ENCODE results near the gene PGF. TPM values are rescaled to one million over a fixed set of nuclear protein-coding genes. Genes with fewer than 3 reads are reported as not detected.

PGF gene
- total RNA-seq, 5 donors from 2014 or later (not counting 1 experiment from before 2014, with no cell fraction given): 0.09 to 0.29 TPM; not detected in 3

GRCh38 chr14:74911704-74912103, 43.7 kb downstream of the PGF start:
- Histone ChIP-seq H3K36me3 (ENCODE audit: control insufficient read depth in 2 of 2, extremely low read depth in 1 of 2, insufficient read depth in 1 of 2, low read length in 1 of 2) (no peaks in the 10 kb centered on the region), H3K27ac (ENCODE audit: low read length) (no peak overlapping the region), H3K27me3 (replicated peaks in 1 of 2; ENCODE audit: control insufficient read depth in 2 of 2, extremely low read depth in 1 of 2, insufficient read depth in 2 of 2, low read length in 1 of 2) (peaks cover 0 to 3% of the 10 kb centered on the region in 2 experiments), H3K9me3 (no peaks in the 10 kb centered on the region), H3K4me1 (ENCODE audit: control insufficient read depth in 1 of 2, extremely low read depth in 1 of 2, insufficient read depth in 2 of 2, low read length in 2 of 2) (peaks cover 0 to 8% of the 10 kb centered on the region in 2 experiments), H3K4me3 (ENCODE audit: control insufficient read depth in 1 of 2, extremely low read depth in 1 of 2, low read length in 1 of 2) (no peak overlapping the region)
- ATAC-seq (replicated peaks in 1 of 4) (no peak), DNase-seq (no peak)
- Mint-ChIP-seq H3K36me3 (no peaks in the 10 kb centered on the region), H3K4me1 (peaks cover 0 to 5% (median 3%) of the 10 kb centered on the region in 3 donors), H3K9me3 (no peaks in the 10 kb centered on the region), H3K27me3 (no peaks in the 10 kb centered on the region), H3K4me3 (no peak overlapping the region), H3K27ac (no peak overlapping the region)
- 94% methylated on average over 5 of the region's 5 CpGs for WGBS (ENCODE audit: insufficient coverage)
- ChIA-PET POLR2A (no interaction called here), CTCF (no interaction called here)

GRCh38 chr14:74911221-74911620, 44.2 kb downstream of the PGF start:
- peaks cover 0 to 8% of the 10 kb centered on the region in 2 experiments for H3K4me1 ChIP-seq (ENCODE audit: control insufficient read depth in 1 of 2, extremely low read depth in 1 of 2, insufficient read depth in 2 of 2, low read length in 2 of 2)
- H3K27ac ChIP-seq (ENCODE audit: low read length): no peak overlapping the region
- Mint-ChIP-seq H3K4me1 (peaks cover 0 to 5% (median 3%) of the 10 kb centered on the region in 3 donors), H3K27ac (no peak overlapping the region), H3K9me3 (no peaks in the 10 kb centered on the region), H3K27me3 (no peaks in the 10 kb centered on the region), H3K4me3 (no peak overlapping the region), H3K36me3 (no peaks in the 10 kb centered on the region)
- peaks cover 0 to 2% of the 10 kb centered on the region in 2 donors for H3K36me3 ChIP-seq (ENCODE audit: control insufficient read depth in 2 of 2, extremely low read depth in 1 of 2, insufficient read depth in 1 of 2, low read length in 1 of 2)
- no peak overlapping the region for H3K4me3 ChIP-seq (ENCODE audit: control insufficient read depth in 1 of 2, extremely low read depth in 1 of 2, low read length in 1 of 2)
- WGBS (ENCODE audit: insufficient coverage): 75% methylated on average over 5 of the region's 6 CpGs
- CTCF ChIA-PET: interaction anchor here in 1 of 2 donors (1.4 kb wide), 1 partner anchor 52 kb away, joined by 3 read pairs; no protein-coding TSS in a partner anchor
- H3K27me3 ChIP-seq (replicated peaks in 1 of 2; ENCODE audit: control insufficient read depth in 2 of 2, extremely low read depth in 1 of 2, insufficient read depth in 2 of 2, low read length in 1 of 2): peaks cover 0 to 3% of the 10 kb centered on the region in 2 experiments
- POLR2A ChIA-PET: no interaction called here
- DNase-seq: no peak
- H3K9me3 ChIP-seq: no peaks in the 10 kb centered on the region
- ATAC-seq (replicated peaks in 1 of 4): no peak

- DNase-seq (no peak), ATAC-seq (replicated peaks in 1 of 4) (no peak)
- Histone ChIP-seq H3K36me3 (ENCODE audit: control insufficient read depth in 2 of 2, extremely low read depth in 1 of 2, insufficient read depth in 1 of 2, low read length in 1 of 2) (peaks cover 0 to 3% of the 10 kb centered on the region in 2 donors), H3K4me1 (ENCODE audit: control insufficient read depth in 1 of 2, extremely low read depth in 1 of 2, insufficient read depth in 2 of 2, low read length in 2 of 2) (peaks cover 0 to 14% of the 10 kb centered on the region in 2 experiments), H3K27ac (ENCODE audit: low read length) (no peak overlapping the region), H3K27me3 (replicated peaks in 1 of 2; ENCODE audit: control insufficient read depth in 2 of 2, extremely low read depth in 1 of 2, insufficient read depth in 2 of 2, low read length in 1 of 2) (peaks cover 0 to 3% of the 10 kb centered on the region in 2 experiments), H3K9me3 (no peaks in the 10 kb centered on the region), H3K4me3 (ENCODE audit: control insufficient read depth in 1 of 2, extremely low read depth in 1 of 2, low read length in 1 of 2) (no peak overlapping the region)
- no peak overlapping the region for H3K27ac Mint-ChIP-seq
- H3K27me3 Mint-ChIP-seq: no peaks in the 10 kb centered on the region
- H3K36me3 Mint-ChIP-seq: no peaks in the 10 kb centered on the region
- POLR2A ChIA-PET: no interaction called here
- H3K9me3 Mint-ChIP-seq: no peaks in the 10 kb centered on the region
- H3K4me1 Mint-ChIP-seq: peaks cover 0 to 8% (median 7%) of the 10 kb centered on the region in 3 donors
- 84% methylated on average over 8 of the region's 10 CpGs for WGBS (ENCODE audit: insufficient coverage)
- CTCF ChIA-PET: interaction anchor here (0.5 to 1.4 kb wide), 6 partner anchors 11 to 154 kb away, joined by 3 to 5 read pairs (median 4); no protein-coding TSS in a partner anchor
- H3K4me3 Mint-ChIP-seq: no peak overlapping the region
Observed at GRCh38 chr14:74910556-74910955, 44.8 kb downstream of the PGF start.

- Histone ChIP-seq H3K4me3 (ENCODE audit: control insufficient read depth in 1 of 2, extremely low read depth in 1 of 2, low read length in 1 of 2) (no peak overlapping the region), H3K36me3 (ENCODE audit: control insufficient read depth in 2 of 2, extremely low read depth in 1 of 2, insufficient read depth in 1 of 2, low read length in 1 of 2) (peaks cover 0 to 5% of the 10 kb centered on the region in 2 donors), H3K9me3 (no peaks in the 10 kb centered on the region), H3K27ac (ENCODE audit: low read length) (no peak overlapping the region), H3K27me3 (replicated peaks in 1 of 2; ENCODE audit: control insufficient read depth in 2 of 2, extremely low read depth in 1 of 2, insufficient read depth in 2 of 2, low read length in 1 of 2) (peaks cover 0 to 3% of the 10 kb centered on the region in 2 experiments), H3K4me1 (ENCODE audit: control insufficient read depth in 1 of 2, extremely low read depth in 1 of 2, insufficient read depth in 2 of 2, low read length in 2 of 2) (peaks cover 0 to 17% of the 10 kb centered on the region in 2 experiments)
- Mint-ChIP-seq H3K36me3 (no peaks in the 10 kb centered on the region), H3K27ac (no peak overlapping the region), H3K27me3 (no peaks in the 10 kb centered on the region), H3K4me3 (no peak overlapping the region), H3K4me1 (peaks cover 0 to 11% (median 9%) of the 10 kb centered on the region in 3 donors), H3K9me3 (no peaks in the 10 kb centered on the region)
- DNase-seq (no peak), ATAC-seq (replicated peaks in 1 of 4) (no peak)
- ChIA-PET CTCF (interaction anchor here (0.5 to 1.4 kb wide), 4 partner anchors 12 to 155 kb away, joined by 3 to 5 read pairs (median 3); no protein-coding TSS in a partner anchor), POLR2A (no interaction called here)
- 90% methylated on average over 8 of the region's 10 CpGs for WGBS (ENCODE audit: insufficient coverage)
Observed at GRCh38 chr14:74909911-74910310, 45.5 kb downstream of the PGF start.

- CTCF ChIA-PET: interaction anchor here (0.5 to 1.4 kb wide), 3 partner anchors 12 to 306 kb away, joined by 3 to 10 read pairs (median 3); no protein-coding TSS in a partner anchor
- POLR2A ChIA-PET: interaction anchor here in 1 of 2 donors (0.5 kb wide), 1 partner anchor 339 kb away, joined by 6 read pairs; no protein-coding TSS in a partner anchor
- no peak for DNase-seq
- Histone ChIP-seq H3K4me3 (ENCODE audit: control insufficient read depth in 1 of 2, extremely low read depth in 1 of 2, low read length in 1 of 2) (no peak overlapping the region), H3K9me3 (no peaks in the 10 kb centered on the region), H3K4me1 (ENCODE audit: control insufficient read depth in 1 of 2, extremely low read depth in 1 of 2, insufficient read depth in 2 of 2, low read length in 2 of 2) (peaks cover 0 to 17% of the 10 kb centered on the region in 2 experiments), H3K27ac (ENCODE audit: low read length) (no peak overlapping the region), H3K27me3 (replicated peaks in 1 of 2; ENCODE audit: control insufficient read depth in 2 of 2, extremely low read depth in 1 of 2, insufficient read depth in 2 of 2, low read length in 1 of 2) (peaks cover 0 to 3% of the 10 kb centered on the region in 2 experiments), H3K36me3 (ENCODE audit: control insufficient read depth in 2 of 2, extremely low read depth in 1 of 2, insufficient read depth in 1 of 2, low read length in 1 of 2) (peaks cover 0 to 9% of the 10 kb centered on the region in 2 donors)
- Mint-ChIP-seq H3K4me3 (no peak overlapping the region), H3K4me1 (peaks cover 0 to 11% (median 10%) of the 10 kb centered on the region in 3 donors), H3K27ac (no peak overlapping the region), H3K27me3 (no peaks in the 10 kb centered on the region), H3K9me3 (no peaks in the 10 kb centered on the region), H3K36me3 (no peaks in the 10 kb centered on the region)
- WGBS (ENCODE audit: insufficient coverage): 92% methylated on average over 11 of the region's 14 CpGs
- ATAC-seq (replicated peaks in 1 of 4): no peak
Observed at GRCh38 chr14:74909501-74909900, 45.9 kb downstream of the PGF start.

GRCh38 chr14:74908861-74909341, 46.5 kb downstream of the PGF start:
- H3K27ac ChIP-seq (ENCODE audit: low read length): no peak overlapping the region
- DNase-seq (no peak), ATAC-seq (replicated peaks in 1 of 4) (no peak)
- ChIA-PET CTCF (interaction anchor here (0.5 to 6.8 kb wide), 3 partner anchors 46 to 305 kb away, joined by 10 to 166 read pairs (median 79); no protein-coding TSS in a partner anchor), POLR2A (interaction anchor here (0.5 to 0.6 kb wide), 2 partner anchors 143 to 340 kb away, joined by 6 read pairs; no protein-coding TSS in a partner anchor)
- H3K36me3 ChIP-seq (ENCODE audit: control insufficient read depth in 2 of 2, extremely low read depth in 1 of 2, insufficient read depth in 1 of 2, low read length in 1 of 2): peaks cover 0 to 15% of the 10 kb centered on the region in 2 donors
- peaks cover 0 to 11% (median 11%) of the 10 kb centered on the region in 3 donors for H3K4me1 Mint-ChIP-seq
- H3K4me3 Mint-ChIP-seq: no peak overlapping the region
- no peaks in the 10 kb centered on the region for H3K27me3 Mint-ChIP-seq
- 94% methylated on average over 5 of the region's 9 CpGs for WGBS (ENCODE audit: insufficient coverage)
- peaks cover 0 to 17% of the 10 kb centered on the region in 2 experiments for H3K4me1 ChIP-seq (ENCODE audit: control insufficient read depth in 1 of 2, extremely low read depth in 1 of 2, insufficient read depth in 2 of 2, low read length in 2 of 2)
- H3K4me3 ChIP-seq (ENCODE audit: control insufficient read depth in 1 of 2, extremely low read depth in 1 of 2, low read length in 1 of 2): no peak overlapping the region
- no peak overlapping the region for H3K27ac Mint-ChIP-seq
- no peaks in the 10 kb centered on the region for H3K9me3 ChIP-seq
- peaks cover 0 to 3% of the 10 kb centered on the region in 2 experiments for H3K27me3 ChIP-seq (replicated peaks in 1 of 2; ENCODE audit: control insufficient read depth in 2 of 2, extremely low read depth in 1 of 2, insufficient read depth in 2 of 2, low read length in 1 of 2)
- H3K36me3 Mint-ChIP-seq: no peaks in the 10 kb centered on the region
- H3K9me3 Mint-ChIP-seq: no peaks in the 10 kb centered on the region

Data from T-cell (primary cell).